ENCODE measurements around the gene THNSL1.

GRCh38 chr10:24983130-24983529, 33.3 kb upstream of the THNSL1 start:
- no peak for TF ChIP-seq POLR2A (IDR thresholded peaks at IDR 0.05)
- TF ChIP-seq, protein P1, sequence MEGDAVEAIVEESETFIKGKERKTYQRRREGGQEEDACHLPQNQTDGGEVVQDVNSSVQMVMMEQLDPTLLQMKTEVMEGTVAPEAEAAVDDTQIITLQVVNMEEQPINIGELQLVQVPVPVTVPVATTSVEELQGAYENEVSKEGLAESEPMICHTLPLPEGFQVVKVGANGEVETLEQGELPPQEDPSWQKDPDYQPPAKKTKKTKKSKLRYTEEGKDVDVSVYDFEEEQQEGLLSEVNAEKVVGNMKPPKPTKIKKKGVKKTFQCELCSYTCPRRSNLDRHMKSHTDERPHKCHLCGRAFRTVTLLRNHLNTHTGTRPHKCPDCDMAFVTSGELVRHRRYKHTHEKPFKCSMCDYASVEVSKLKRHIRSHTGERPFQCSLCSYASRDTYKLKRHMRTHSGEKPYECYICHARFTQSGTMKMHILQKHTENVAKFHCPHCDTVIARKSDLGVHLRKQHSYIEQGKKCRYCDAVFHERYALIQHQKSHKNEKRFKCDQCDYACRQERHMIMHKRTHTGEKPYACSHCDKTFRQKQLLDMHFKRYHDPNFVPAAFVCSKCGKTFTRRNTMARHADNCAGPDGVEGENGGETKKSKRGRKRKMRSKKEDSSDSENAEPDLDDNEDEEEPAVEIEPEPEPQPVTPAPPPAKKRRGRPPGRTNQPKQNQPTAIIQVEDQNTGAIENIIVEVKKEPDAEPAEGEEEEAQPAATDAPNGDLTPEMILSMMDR (IDR thresholded peaks at IDR 0.05) = no peak
